HEK293T (cell line): ENCODE results near the gene NAP1L4.

Source experiments
- BHLHE40 ChIP-seq: fragments of 450-650 bp; IDR thresholded peaks from 2 replicates; pipeline ENCODE4 v1.6.1; 2016; ENCODE audit warnings: mild to moderate bottlenecking, moderate library complexity, borderline replicate concordance
- L3MBTL2 ChIP-seq: fragments of 450-650 bp; conservative IDR thresholded peaks from 2 replicates; pipeline ENCODE4 v1.6.1; 2016; ENCODE audit warnings: mild to moderate bottlenecking
- SP1 ChIP-seq: fragments of 450-650 bp; IDR thresholded peaks from 2 replicates; pipeline ENCODE4 v1.6.1; 2017
- SUZ12 ChIP-seq: fragments of 450-650 bp; IDR thresholded peaks from 2 replicates; pipeline ENCODE4 v1.6.1; 2016; ENCODE audit warnings: mild to moderate bottlenecking

- TF ChIP-seq L3MBTL2 (no peak), BHLHE40 (no peak), SUZ12 (no peak), SP1 (no peak)
Observed at GRCh38 chr11:2934021-2934550, 58.0 kb downstream of the NAP1L4 start.
